B cell (primary cell): ENCODE results near the gene TMEM150A.

Experiments used
- EZH2 ChIP-seq: IDR thresholded peaks from 2 replicates; pipeline ENCODE4 v1.6.1; 2012; ENCODE audit warnings: borderline replicate concordance, low read depth, mild to moderate bottlenecking, moderate library complexity, low read length; ENCODE audit not compliant: insufficient read depth, poor library complexity, severe bottlenecking
- TF ChIP-seq, protein P1 (sequence below): fragments of 200-600 bp; IDR thresholded peaks from one replicate; pipeline ENCODE4 v1.8.0; 2022; ENCODE audit warnings: antibody characterized with exemption, mild to moderate bottlenecking

DNA sequence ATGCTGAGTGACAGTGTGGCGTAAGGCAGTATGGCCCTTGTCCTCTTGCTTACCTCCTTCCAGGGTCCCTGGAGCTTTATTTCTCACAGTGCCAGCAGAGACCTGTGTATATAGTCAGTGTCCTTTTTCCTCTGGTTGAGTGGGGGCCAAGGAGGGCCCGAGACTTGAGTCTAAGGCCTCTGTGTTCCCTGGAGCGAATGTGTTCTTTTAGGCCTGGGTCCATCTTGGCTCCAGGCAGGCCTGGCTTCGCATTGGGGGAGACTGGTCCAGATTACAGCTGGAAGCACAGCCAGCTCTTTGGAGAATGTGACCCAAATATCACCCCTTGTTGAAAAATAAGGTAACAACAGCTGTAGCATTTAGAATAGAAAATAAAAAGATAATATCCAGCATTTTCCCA, 13.3 kb downstream of the TMEM150A start:
- TF ChIP-seq, protein P1, sequence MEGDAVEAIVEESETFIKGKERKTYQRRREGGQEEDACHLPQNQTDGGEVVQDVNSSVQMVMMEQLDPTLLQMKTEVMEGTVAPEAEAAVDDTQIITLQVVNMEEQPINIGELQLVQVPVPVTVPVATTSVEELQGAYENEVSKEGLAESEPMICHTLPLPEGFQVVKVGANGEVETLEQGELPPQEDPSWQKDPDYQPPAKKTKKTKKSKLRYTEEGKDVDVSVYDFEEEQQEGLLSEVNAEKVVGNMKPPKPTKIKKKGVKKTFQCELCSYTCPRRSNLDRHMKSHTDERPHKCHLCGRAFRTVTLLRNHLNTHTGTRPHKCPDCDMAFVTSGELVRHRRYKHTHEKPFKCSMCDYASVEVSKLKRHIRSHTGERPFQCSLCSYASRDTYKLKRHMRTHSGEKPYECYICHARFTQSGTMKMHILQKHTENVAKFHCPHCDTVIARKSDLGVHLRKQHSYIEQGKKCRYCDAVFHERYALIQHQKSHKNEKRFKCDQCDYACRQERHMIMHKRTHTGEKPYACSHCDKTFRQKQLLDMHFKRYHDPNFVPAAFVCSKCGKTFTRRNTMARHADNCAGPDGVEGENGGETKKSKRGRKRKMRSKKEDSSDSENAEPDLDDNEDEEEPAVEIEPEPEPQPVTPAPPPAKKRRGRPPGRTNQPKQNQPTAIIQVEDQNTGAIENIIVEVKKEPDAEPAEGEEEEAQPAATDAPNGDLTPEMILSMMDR: no peak
- no peak for TF ChIP-seq EZH2
